ENCODE data around the gene ARMH1. TPM values are rescaled to one million over a fixed set of nuclear protein-coding genes. Genes with fewer than 3 reads are reported as not detected.

ARMH1 gene
- total RNA-seq, result 30.0 TPM

- peaks cover 72% of the 10 kb centered on the region for H3K4me1 ChIP-seq (ENCODE audit: insufficient read depth, low read length)
- H3K4me3 ChIP-seq (ENCODE audit: low read length), result peak within 1 kb of the TSS; percentile 59
- no peaks in the 10 kb centered on the region for H3K9me3 ChIP-seq (ENCODE audit: low read depth, low read length)
- no peaks in the 10 kb centered on the region for H3K27me3 ChIP-seq (ENCODE audit: insufficient read depth, low read length)
Observed at GRCh38 chr1:44674113-44675000, at the start of gene ARMH1, which contains the start of gene TMEM53. TSS of gene ARMH1 (plus strand) at chr1:44674714. CDS start at chr1:44689698, 14,984 bp downstream. TSS of gene TMEM53 (minus strand) at chr1:44674481. CDS start at chr1:44674391, 90 bp downstream.

- H3K27me3 ChIP-seq (ENCODE audit: insufficient read depth, low read length), result no peaks in the 10 kb centered on the region
- H3K9me3 ChIP-seq (ENCODE audit: low read depth, low read length), result no peaks in the 10 kb centered on the region
- no peaks in the 10 kb centered on the region for H3K4me1 ChIP-seq (ENCODE audit: insufficient read depth, low read length)
- H3K4me3 ChIP-seq (ENCODE audit: low read length), result no peak overlapping the region
Observed at GRCh38 chr1:44625348-44625747, 49.2 kb upstream of the ARMH1 start.

- Histone ChIP-seq H3K4me1 (ENCODE audit: insufficient read depth, low read length) (peaks cover 26% of the 10 kb centered on the region), H3K9me3 (ENCODE audit: low read depth, low read length) (no peaks in the 10 kb centered on the region), H3K27me3 (ENCODE audit: insufficient read depth, low read length) (no peaks in the 10 kb centered on the region), H3K4me3 (ENCODE audit: low read length) (no peak overlapping the region)
Observed at GRCh38 chr1:44628962-44629756, 45.4 kb upstream of the ARMH1 start.

GRCh38 chr1:44630116-44630515 lies 44.4 kb upstream of the ARMH1 start:
- no peaks in the 10 kb centered on the region for H3K9me3 ChIP-seq (ENCODE audit: low read depth, low read length)
- H3K4me3 ChIP-seq (ENCODE audit: low read length), result no peak overlapping the region
- H3K27me3 ChIP-seq (ENCODE audit: insufficient read depth, low read length), result no peaks in the 10 kb centered on the region

GRCh38 chr1:44631333-44631646 lies 43.2 kb upstream of the ARMH1 start:
- H3K4me3 ChIP-seq (ENCODE audit: low read length), result peak overlapping the region; percentile 73
- H3K9me3 ChIP-seq (ENCODE audit: low read depth, low read length), result no peaks in the 10 kb centered on the region
- peaks cover 28% of the 10 kb centered on the region for H3K4me1 ChIP-seq (ENCODE audit: insufficient read depth, low read length)
- no peaks in the 10 kb centered on the region for H3K27me3 ChIP-seq (ENCODE audit: insufficient read depth, low read length)

More at GRCh38 chr1:44630116-44630515, 44.4 kb upstream of the ARMH1 start:
- peaks cover 28% of the 10 kb centered on the region for H3K4me1 ChIP-seq (ENCODE audit: insufficient read depth, low read length)

- no peaks in the 10 kb centered on the region for H3K27me3 ChIP-seq (ENCODE audit: insufficient read depth, low read length)
- H3K9me3 ChIP-seq (ENCODE audit: low read depth, low read length), result no peaks in the 10 kb centered on the region
- peaks cover 28% of the 10 kb centered on the region for H3K4me1 ChIP-seq (ENCODE audit: insufficient read depth, low read length)
- H3K4me3 ChIP-seq (ENCODE audit: low read length), result peak overlapping the region; percentile 73
Observed at GRCh38 chr1:44631647-44632539, 42.6 kb upstream of the ARMH1 start.

- Histone ChIP-seq H3K9me3 (ENCODE audit: low read depth, low read length) (no peaks in the 10 kb centered on the region), H3K4me1 (ENCODE audit: insufficient read depth, low read length) (peaks cover 28% of the 10 kb centered on the region), H3K27me3 (ENCODE audit: insufficient read depth, low read length) (no peaks in the 10 kb centered on the region), H3K4me3 (ENCODE audit: low read length) (peak overlapping the region; percentile 73)
Observed at GRCh38 chr1:44632598-44632997, 41.9 kb upstream of the ARMH1 start.

GRCh38 chr1:44634606-44635189 lies 39.8 kb upstream of the ARMH1 start:
- Histone ChIP-seq H3K4me1 (ENCODE audit: insufficient read depth, low read length) (peaks cover 28% of the 10 kb centered on the region), H3K9me3 (ENCODE audit: low read depth, low read length) (no peaks in the 10 kb centered on the region), H3K4me3 (ENCODE audit: low read length) (no peak overlapping the region), H3K27me3 (ENCODE audit: insufficient read depth, low read length) (no peaks in the 10 kb centered on the region)

GRCh38 chr1:44635439-44635838 lies 39.1 kb upstream of the ARMH1 start:
- Histone ChIP-seq H3K4me3 (ENCODE audit: low read length) (no peak overlapping the region), H3K9me3 (ENCODE audit: low read depth, low read length) (no peaks in the 10 kb centered on the region), H3K4me1 (ENCODE audit: insufficient read depth, low read length) (peaks cover 28% of the 10 kb centered on the region), H3K27me3 (ENCODE audit: insufficient read depth, low read length) (no peaks in the 10 kb centered on the region)

- H3K4me3 ChIP-seq (ENCODE audit: low read length), result no peak overlapping the region
- peaks cover 24% of the 10 kb centered on the region for H3K4me1 ChIP-seq (ENCODE audit: insufficient read depth, low read length)
- no peaks in the 10 kb centered on the region for H3K27me3 ChIP-seq (ENCODE audit: insufficient read depth, low read length)
- no peaks in the 10 kb centered on the region for H3K9me3 ChIP-seq (ENCODE audit: low read depth, low read length)
Observed at GRCh38 chr1:44636083-44636687, 38.3 kb upstream of the ARMH1 start.

- Histone ChIP-seq H3K4me1 (ENCODE audit: insufficient read depth, low read length) (peaks cover 20% of the 10 kb centered on the region), H3K9me3 (ENCODE audit: low read depth, low read length) (no peaks in the 10 kb centered on the region), H3K27me3 (ENCODE audit: insufficient read depth, low read length) (no peaks in the 10 kb centered on the region), H3K4me3 (ENCODE audit: low read length) (no peak overlapping the region)
Observed at GRCh38 chr1:44636688-44637598, 37.6 kb upstream of the ARMH1 start.

GRCh38 chr1:44637702-44638411 lies 36.7 kb upstream of the ARMH1 start:
- H3K4me3 ChIP-seq (ENCODE audit: low read length), result no peak overlapping the region
- H3K9me3 ChIP-seq (ENCODE audit: low read depth, low read length), result no peaks in the 10 kb centered on the region
- H3K4me1 ChIP-seq (ENCODE audit: insufficient read depth, low read length), result peaks cover 15% of the 10 kb centered on the region
- H3K27me3 ChIP-seq (ENCODE audit: insufficient read depth, low read length), result no peaks in the 10 kb centered on the region

Data from mononuclear cell (primary cell).